Measurements from ENCODE around the gene LHB. TPM values are rescaled to one million over a fixed set of nuclear protein-coding genes. Genes with fewer than 3 reads are reported as not detected.

The LHB gene
- total RNA-seq, 1 donor from 2014 or later = not detected

- H3K27ac Mint-ChIP-seq (ENCODE audit: unreplicated experiment) = no peak overlapping the region
- H3K4me3 Mint-ChIP-seq (ENCODE audit: unreplicated experiment) = no peak overlapping the region
- TF ChIP-seq CTCF (IDR thresholded peaks at IDR 0.05) = no peak
Observed at GRCh38 chr19:49010453-49010852, 6.4 kb downstream of the LHB start.

GRCh38 chr19:49009828-49010227 lies 7.1 kb downstream of the LHB start:
- Mint-ChIP-seq H3K4me3 (ENCODE audit: unreplicated experiment) (no peak overlapping the region), H3K36me3 (ENCODE audit: low read depth) (peaks cover 16% of the 10 kb centered on the region), H3K27me3 (ENCODE audit: low read depth) (no peaks in the 10 kb centered on the region), H3K4me1 (ENCODE audit: low read depth) (no peaks in the 10 kb centered on the region), H3K27ac (ENCODE audit: unreplicated experiment) (no peak overlapping the region), H3K9me3 (ENCODE audit: low read depth) (no peaks in the 10 kb centered on the region)
- no peak for DNase-seq (ENCODE audit: low spot score)
- TF ChIP-seq CTCF (IDR thresholded peaks at IDR 0.05) = no peak

More at GRCh38 chr19:49010453-49010852, 6.4 kb downstream of the LHB start:
- H3K4me1 Mint-ChIP-seq (ENCODE audit: low read depth) = no peaks in the 10 kb centered on the region
- H3K36me3 Mint-ChIP-seq (ENCODE audit: low read depth) = peaks cover 15% of the 10 kb centered on the region
- no peaks in the 10 kb centered on the region for H3K9me3 Mint-ChIP-seq (ENCODE audit: low read depth)
- DNase-seq (ENCODE audit: low spot score) = no peak
- H3K27me3 Mint-ChIP-seq (ENCODE audit: low read depth) = no peaks in the 10 kb centered on the region

- H3K27me3 Mint-ChIP-seq (ENCODE audit: low read depth) = no peaks in the 10 kb centered on the region
- H3K4me3 Mint-ChIP-seq (ENCODE audit: unreplicated experiment) = no peak overlapping the region
- no peaks in the 10 kb centered on the region for H3K4me1 Mint-ChIP-seq (ENCODE audit: low read depth)
- peaks cover 19% of the 10 kb centered on the region for H3K36me3 Mint-ChIP-seq (ENCODE audit: low read depth)
- H3K9me3 Mint-ChIP-seq (ENCODE audit: low read depth) = no peaks in the 10 kb centered on the region
- no peak for TF ChIP-seq CTCF (IDR thresholded peaks at IDR 0.05)
- H3K27ac Mint-ChIP-seq (ENCODE audit: unreplicated experiment) = no peak overlapping the region
- no peak for DNase-seq (ENCODE audit: low spot score)
Observed at GRCh38 chr19:49006905-49007304, 10.0 kb downstream of the LHB start.

- no peak for DNase-seq (ENCODE audit: low spot score)
- peaks cover 12% of the 10 kb centered on the region for H3K36me3 Mint-ChIP-seq (ENCODE audit: low read depth)
- H3K27me3 Mint-ChIP-seq (ENCODE audit: low read depth) = no peaks in the 10 kb centered on the region
- no peak for TF ChIP-seq CTCF (IDR thresholded peaks at IDR 0.05)
- H3K4me3 Mint-ChIP-seq (ENCODE audit: unreplicated experiment) = no peak overlapping the region
- no peaks in the 10 kb centered on the region for H3K9me3 Mint-ChIP-seq (ENCODE audit: low read depth)
- H3K4me1 Mint-ChIP-seq (ENCODE audit: low read depth) = no peaks in the 10 kb centered on the region
- no peak overlapping the region for H3K27ac Mint-ChIP-seq (ENCODE audit: unreplicated experiment)
Observed at GRCh38 chr19:49004964-49005614, 11.8 kb downstream of the LHB start.

GRCh38 chr19:49004133-49004532 lies 12.8 kb downstream of the LHB start:
- H3K36me3 Mint-ChIP-seq (ENCODE audit: low read depth) = peaks cover 15% of the 10 kb centered on the region
- H3K27me3 Mint-ChIP-seq (ENCODE audit: low read depth) = no peaks in the 10 kb centered on the region
- DNase-seq (ENCODE audit: low spot score) = no peak
- no peaks in the 10 kb centered on the region for H3K9me3 Mint-ChIP-seq (ENCODE audit: low read depth)
- no peak overlapping the region for H3K27ac Mint-ChIP-seq (ENCODE audit: unreplicated experiment)
- TF ChIP-seq CTCF (IDR thresholded peaks at IDR 0.05) = no peak
- peaks cover 6% of the 10 kb centered on the region for H3K4me1 Mint-ChIP-seq (ENCODE audit: low read depth)
- no peak overlapping the region for H3K4me3 Mint-ChIP-seq (ENCODE audit: unreplicated experiment)
